ENCODE measurements around the gene LGALS14.
"Not testable (repeated sequence)": the region's sequence is repeated elsewhere in the genome, so short reads cannot be mapped to it uniquely, and the experiment has no call there.

Gene LGALS14

DNA sequence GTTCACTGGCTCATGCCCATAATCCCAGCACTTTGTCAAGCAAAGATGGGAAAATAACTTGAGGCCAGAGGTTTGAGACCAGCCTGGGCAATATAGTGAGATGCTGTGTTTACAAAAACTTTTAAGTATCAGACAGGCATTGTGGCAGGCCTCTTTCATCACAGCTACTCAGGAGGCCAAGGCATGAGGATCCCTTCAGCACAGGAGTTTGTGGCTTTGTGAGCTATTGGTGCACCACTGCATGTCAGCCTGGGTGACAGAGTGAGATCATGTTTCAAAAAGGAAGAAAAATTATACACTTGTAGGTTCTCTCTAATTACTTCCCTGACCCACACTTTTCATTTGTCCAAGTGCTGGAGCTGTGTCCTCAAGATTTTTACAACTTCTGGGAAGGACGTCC lies 11.5 kb upstream of the LGALS14 start:
- DNase-seq = no peak
- no peak overlapping the region for H3K27ac ChIP-seq (ENCODE audit: insufficient read depth, low read length, poor library complexity, severe bottlenecking)

DNA sequence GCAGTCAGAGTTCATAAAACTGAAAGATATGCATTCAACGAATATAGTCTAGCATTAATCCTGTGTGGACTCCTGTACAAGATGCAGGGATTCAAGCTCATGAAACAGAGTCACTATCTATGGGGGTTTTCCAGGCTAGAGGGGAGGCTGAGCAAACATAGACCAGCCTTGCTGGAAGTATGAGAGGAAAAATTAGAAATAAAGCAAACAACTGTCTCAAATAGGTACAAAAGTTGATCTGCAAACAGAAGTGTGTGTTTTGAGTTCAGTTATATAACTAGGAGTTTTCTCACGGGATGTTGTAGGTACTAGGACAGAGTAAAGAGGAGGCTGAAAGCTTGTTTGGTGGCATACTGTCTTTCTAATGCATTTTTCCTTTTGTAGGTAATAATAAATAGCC lies 8.5 kb upstream of the LGALS14 start:
- DNase-seq = no peak
- Histone ChIP-seq H3K4me1 (ENCODE audit: control insufficient read depth, insufficient read depth, low read length, poor library complexity, severe bottlenecking) (no peaks in the 10 kb centered on the region), H3K4me3 (ENCODE audit: insufficient read depth, low read depth, low read length, poor library complexity, severe bottlenecking) (no peak overlapping the region), H3K36me3 (ENCODE audit: control insufficient read depth, insufficient read depth, low read length) (no peaks in the 10 kb centered on the region), H3K27me3 (replicated peaks; ENCODE audit: control insufficient read depth, insufficient read depth, low read length, poor library complexity, severe bottlenecking) (no peaks in the 10 kb centered on the region), H3K27ac (ENCODE audit: insufficient read depth, low read length, poor library complexity, severe bottlenecking) (no peak overlapping the region), H3K9me3 (ENCODE audit: control insufficient read depth, low read length) (no peaks in the 10 kb centered on the region)

More for the DNA sequence above, 11.5 kb upstream of the LGALS14 start:
- H3K9me3 ChIP-seq (ENCODE audit: control insufficient read depth, low read length) = no peaks in the 10 kb centered on the region
- H3K4me3 ChIP-seq (ENCODE audit: insufficient read depth, low read depth, low read length, poor library complexity, severe bottlenecking) = no peak overlapping the region
- no peaks in the 10 kb centered on the region for H3K36me3 ChIP-seq (ENCODE audit: control insufficient read depth, insufficient read depth, low read length)
- no peaks in the 10 kb centered on the region for H3K4me1 ChIP-seq (ENCODE audit: control insufficient read depth, insufficient read depth, low read length, poor library complexity, severe bottlenecking)
- no peaks in the 10 kb centered on the region for H3K27me3 ChIP-seq (replicated peaks; ENCODE audit: control insufficient read depth, insufficient read depth, low read length, poor library complexity, severe bottlenecking)

DNA sequence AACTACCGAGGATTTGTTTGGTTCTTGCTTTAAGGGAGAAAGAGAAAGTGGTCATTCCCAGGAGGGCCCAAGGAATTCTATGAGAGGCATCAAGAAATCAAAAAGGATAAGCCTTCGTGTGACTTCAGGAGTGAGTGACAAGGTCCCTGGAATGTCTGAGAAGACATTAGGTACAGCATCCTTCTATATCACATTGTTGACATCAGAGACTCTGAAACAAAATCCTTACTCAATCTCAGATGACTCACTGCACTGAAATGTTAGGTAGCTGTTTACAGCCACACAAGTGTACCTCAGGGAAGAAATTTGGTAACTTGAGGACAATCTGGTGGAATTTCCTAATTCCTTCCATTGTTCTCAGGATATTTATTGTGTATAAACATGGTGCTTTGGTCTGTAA lies 7.9 kb upstream of the LGALS14 start:
- no peak overlapping the region for H3K27ac ChIP-seq (ENCODE audit: insufficient read depth, low read length, poor library complexity, severe bottlenecking)
- no peaks in the 10 kb centered on the region for H3K4me1 ChIP-seq (ENCODE audit: control insufficient read depth, insufficient read depth, low read length, poor library complexity, severe bottlenecking)
- no peaks in the 10 kb centered on the region for H3K9me3 ChIP-seq (ENCODE audit: control insufficient read depth, low read length)
- H3K4me3 ChIP-seq (ENCODE audit: insufficient read depth, low read depth, low read length, poor library complexity, severe bottlenecking) = no peak overlapping the region
- no peaks in the 10 kb centered on the region for H3K27me3 ChIP-seq (replicated peaks; ENCODE audit: control insufficient read depth, insufficient read depth, low read length, poor library complexity, severe bottlenecking)
- no peak for DNase-seq
- no peaks in the 10 kb centered on the region for H3K36me3 ChIP-seq (ENCODE audit: control insufficient read depth, insufficient read depth, low read length)

DNA sequence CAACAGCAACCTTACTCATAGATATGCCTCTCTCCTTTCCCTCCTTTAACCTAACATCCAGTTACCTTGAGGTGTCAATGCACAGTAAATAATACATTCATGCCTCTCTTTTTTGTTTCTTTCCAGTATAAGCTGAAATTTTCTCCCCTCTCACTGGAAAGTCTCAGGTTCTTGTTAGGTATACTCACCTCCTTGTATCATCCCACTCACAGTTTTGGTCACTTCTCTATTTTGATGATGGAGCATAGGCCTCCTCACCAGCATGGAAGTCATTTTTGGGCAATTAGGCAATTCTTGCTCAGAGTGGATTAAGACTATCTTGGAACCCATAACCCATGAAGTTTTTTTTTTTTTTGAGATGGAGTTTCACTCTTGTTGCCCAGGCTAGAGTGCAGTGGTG lies 5.7 kb upstream of the LGALS14 start:
- Histone ChIP-seq H3K27ac (ENCODE audit: insufficient read depth, low read length, poor library complexity, severe bottlenecking) (no peak overlapping the region), H3K4me3 (ENCODE audit: insufficient read depth, low read depth, low read length, poor library complexity, severe bottlenecking) (no peak overlapping the region), H3K36me3 (ENCODE audit: control insufficient read depth, insufficient read depth, low read length) (no peaks in the 10 kb centered on the region), H3K4me1 (ENCODE audit: control insufficient read depth, insufficient read depth, low read length, poor library complexity, severe bottlenecking) (no peaks in the 10 kb centered on the region), H3K9me3 (ENCODE audit: control insufficient read depth, low read length) (no peaks in the 10 kb centered on the region), H3K27me3 (replicated peaks; ENCODE audit: control insufficient read depth, insufficient read depth, low read length, poor library complexity, severe bottlenecking) (no peaks in the 10 kb centered on the region)
- no peak for DNase-seq

DNA sequence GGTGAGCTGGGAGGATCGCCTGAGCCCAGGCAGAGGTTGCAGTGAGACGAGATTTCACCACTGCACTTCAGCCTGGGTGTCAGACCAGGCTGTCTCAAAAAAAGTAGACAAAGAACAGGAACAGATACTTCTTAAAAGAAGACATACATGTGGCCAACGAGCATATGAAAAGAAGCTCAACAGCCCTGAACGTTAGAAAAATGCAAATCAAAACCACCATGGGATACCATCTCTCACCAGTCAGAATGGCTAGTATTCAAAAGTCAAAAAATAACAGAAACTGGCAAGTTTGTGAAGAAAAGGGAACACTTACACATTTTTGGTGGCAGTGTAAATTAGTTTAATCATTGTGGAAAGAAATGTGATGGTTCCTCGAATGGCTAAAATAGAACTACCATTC lies 3.0 kb upstream of the LGALS14 start:
- no peaks in the 10 kb centered on the region for H3K36me3 ChIP-seq (ENCODE audit: control insufficient read depth, insufficient read depth, low read length)
- DNase-seq = no peak
- H3K9me3 ChIP-seq (ENCODE audit: control insufficient read depth, low read length) = no peaks in the 10 kb centered on the region
- H3K4me1 ChIP-seq (ENCODE audit: control insufficient read depth, insufficient read depth, low read length, poor library complexity, severe bottlenecking) = peaks cover 9% of the 10 kb centered on the region
- H3K27me3 ChIP-seq (replicated peaks; ENCODE audit: control insufficient read depth, insufficient read depth, low read length, poor library complexity, severe bottlenecking) = no peaks in the 10 kb centered on the region
- no peak overlapping the region for H3K27ac ChIP-seq (ENCODE audit: insufficient read depth, low read length, poor library complexity, severe bottlenecking)
- H3K4me3 ChIP-seq (ENCODE audit: insufficient read depth, low read depth, low read length, poor library complexity, severe bottlenecking) = no peak overlapping the region

DNA sequence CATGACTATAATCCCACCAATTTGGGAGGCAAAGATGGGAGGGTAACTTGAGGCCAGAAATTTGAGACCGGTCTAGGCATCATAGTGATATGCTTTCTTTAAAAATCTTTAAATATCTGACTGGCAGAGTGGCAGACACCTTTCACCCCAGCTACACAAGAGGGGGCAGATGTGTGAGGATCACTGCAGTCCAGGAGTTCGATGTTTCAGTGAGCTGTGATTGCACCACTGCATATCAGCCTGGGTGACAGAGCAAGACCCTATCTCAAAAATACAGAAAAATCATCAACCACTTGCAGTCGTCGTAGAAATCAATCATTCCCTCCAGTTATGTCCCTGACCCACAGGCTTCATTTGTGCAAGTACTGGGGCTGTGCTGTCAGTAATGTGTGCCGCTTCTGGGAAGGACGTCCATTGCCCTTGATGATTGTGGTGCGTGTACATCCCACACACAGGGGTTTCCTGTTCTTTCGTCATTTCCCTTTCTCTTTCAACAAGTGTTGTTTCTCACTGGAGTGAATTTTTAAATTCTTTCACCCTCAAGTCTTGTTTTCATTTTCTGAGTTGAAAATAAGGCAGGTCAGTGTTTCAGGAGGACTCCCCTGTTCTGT lies 1.4 kb downstream of the LGALS14 start:
- no peak overlapping the region for H3K4me3 ChIP-seq (ENCODE audit: insufficient read depth, low read depth, low read length, poor library complexity, severe bottlenecking)
- no peaks in the 10 kb centered on the region for H3K36me3 ChIP-seq (ENCODE audit: control insufficient read depth, insufficient read depth, low read length)
- no peaks in the 10 kb centered on the region for H3K9me3 ChIP-seq (ENCODE audit: control insufficient read depth, low read length)
- no peak overlapping the region for H3K27ac ChIP-seq (ENCODE audit: insufficient read depth, low read length, poor library complexity, severe bottlenecking)
- H3K27me3 ChIP-seq (replicated peaks; ENCODE audit: control insufficient read depth, insufficient read depth, low read length, poor library complexity, severe bottlenecking) = no peaks in the 10 kb centered on the region
- H3K4me1 ChIP-seq (ENCODE audit: control insufficient read depth, insufficient read depth, low read length, poor library complexity, severe bottlenecking) = peaks cover 13% of the 10 kb centered on the region
- DNase-seq = no peak

DNA sequence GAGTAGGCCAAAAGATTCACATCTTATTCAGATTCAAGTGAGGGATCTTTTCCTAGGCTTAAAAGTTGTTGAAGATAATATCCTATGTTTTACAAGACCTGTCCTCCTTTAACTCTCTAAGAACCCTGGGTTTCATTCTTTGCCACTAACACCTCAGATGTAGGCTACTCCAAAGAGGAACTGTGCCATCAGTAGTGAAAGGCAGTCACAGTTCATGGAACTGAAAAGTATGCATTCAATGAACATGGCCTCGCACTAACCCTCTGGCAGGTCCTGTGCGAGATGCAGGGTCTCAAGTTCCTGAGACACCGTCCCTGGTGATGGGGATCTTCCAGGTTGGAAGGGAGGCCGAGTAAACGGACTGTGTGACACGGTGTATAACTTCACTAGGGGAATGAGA lies 4.3 kb downstream of the LGALS14 start:
- H3K4me1 ChIP-seq (ENCODE audit: control insufficient read depth, insufficient read depth, low read length, poor library complexity, severe bottlenecking) = peaks cover 13% of the 10 kb centered on the region
- no peak overlapping the region for H3K27ac ChIP-seq (ENCODE audit: insufficient read depth, low read length, poor library complexity, severe bottlenecking)
- no peak overlapping the region for H3K4me3 ChIP-seq (ENCODE audit: insufficient read depth, low read depth, low read length, poor library complexity, severe bottlenecking)
- H3K36me3 ChIP-seq (ENCODE audit: control insufficient read depth, insufficient read depth, low read length) = no peaks in the 10 kb centered on the region
- H3K9me3 ChIP-seq (ENCODE audit: control insufficient read depth, low read length) = no peaks in the 10 kb centered on the region
- no peaks in the 10 kb centered on the region for H3K27me3 ChIP-seq (replicated peaks; ENCODE audit: control insufficient read depth, insufficient read depth, low read length, poor library complexity, severe bottlenecking)
- DNase-seq = no peak

DNA sequence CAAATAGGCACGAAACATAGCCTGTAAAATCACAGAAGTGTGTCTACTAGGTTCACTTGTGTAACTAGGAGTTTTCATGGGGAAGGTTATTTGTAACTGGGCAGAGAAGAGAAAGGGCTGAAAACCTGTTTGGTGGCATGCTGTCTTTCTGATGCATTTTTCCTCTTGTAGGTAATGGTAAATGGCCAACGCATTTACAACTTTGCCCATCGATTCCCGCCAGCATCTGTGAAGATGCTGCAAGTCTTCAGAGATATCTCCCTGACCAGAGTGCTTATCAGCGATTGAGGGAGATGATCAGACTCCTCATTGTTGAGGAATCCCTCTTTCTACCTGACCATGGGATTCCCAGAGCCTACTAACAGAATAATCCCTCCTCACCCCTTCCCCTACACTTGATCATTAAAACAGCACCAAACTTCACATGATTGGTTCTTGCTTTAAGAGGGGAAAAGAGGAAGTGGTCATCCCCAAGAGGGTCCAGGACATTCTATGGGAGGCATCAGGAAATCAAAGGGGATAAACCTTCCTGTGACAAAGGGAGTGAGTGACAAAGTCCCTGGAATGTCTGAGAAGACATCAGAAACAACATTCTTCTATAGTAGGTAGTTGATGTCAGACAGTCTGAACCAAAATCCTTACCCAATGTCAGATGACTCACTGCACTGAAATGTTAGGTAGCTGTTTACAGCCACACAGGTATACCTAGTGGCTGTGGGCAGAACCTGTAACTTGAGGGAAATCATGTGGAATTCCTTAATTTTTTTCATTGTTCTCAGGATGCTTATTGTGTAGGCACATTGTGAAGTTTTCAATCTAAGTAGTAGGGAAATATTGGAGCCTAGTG lies 5.0 kb downstream of the LGALS14 start:
- Histone ChIP-seq H3K9me3 (ENCODE audit: control insufficient read depth, low read length) (no peaks in the 10 kb centered on the region), H3K36me3 (ENCODE audit: control insufficient read depth, insufficient read depth, low read length) (no peaks in the 10 kb centered on the region), H3K4me3 (ENCODE audit: insufficient read depth, low read depth, low read length, poor library complexity, severe bottlenecking) (no peak overlapping the region), H3K27me3 (replicated peaks; ENCODE audit: control insufficient read depth, insufficient read depth, low read length, poor library complexity, severe bottlenecking) (no peaks in the 10 kb centered on the region), H3K4me1 (ENCODE audit: control insufficient read depth, insufficient read depth, low read length, poor library complexity, severe bottlenecking) (peaks cover 13% of the 10 kb centered on the region), H3K27ac (ENCODE audit: insufficient read depth, low read length, poor library complexity, severe bottlenecking) (no peak overlapping the region)
- no peak for DNase-seq

DNA sequence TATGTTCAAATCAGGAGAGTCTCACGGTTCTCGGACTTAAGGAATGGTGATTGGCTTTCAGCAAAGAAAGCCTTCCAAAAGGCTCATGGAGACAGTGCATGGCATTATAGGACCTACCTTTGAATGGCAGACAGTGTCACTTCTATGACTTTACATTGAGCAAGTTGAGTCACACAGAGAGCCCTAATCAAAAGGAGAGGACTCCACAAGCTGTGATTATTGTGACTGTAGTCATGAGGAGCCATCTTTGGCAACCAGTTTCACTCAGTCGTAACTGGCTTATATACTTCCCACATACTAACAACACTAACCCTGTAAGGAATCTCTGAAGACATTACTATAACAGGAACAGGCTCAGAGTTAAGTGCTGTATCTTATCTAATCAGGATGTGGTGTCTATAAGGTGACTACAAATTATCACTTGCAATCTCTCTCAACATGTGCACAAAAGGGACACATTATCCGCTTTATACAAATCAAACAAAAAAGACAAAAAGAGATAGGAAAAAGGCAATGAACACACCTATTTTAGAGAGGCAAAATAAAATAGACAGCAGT lies 6.1 kb downstream of the LGALS14 start:
- DNase-seq = no peak
- no peaks in the 10 kb centered on the region for H3K36me3 ChIP-seq (ENCODE audit: control insufficient read depth, insufficient read depth, low read length)
- H3K9me3 ChIP-seq (ENCODE audit: control insufficient read depth, low read length) = no peaks in the 10 kb centered on the region
- no peaks in the 10 kb centered on the region for H3K27me3 ChIP-seq (replicated peaks; ENCODE audit: control insufficient read depth, insufficient read depth, low read length, poor library complexity, severe bottlenecking)
- no peak overlapping the region for H3K27ac ChIP-seq (ENCODE audit: insufficient read depth, low read length, poor library complexity, severe bottlenecking)
- H3K4me1 ChIP-seq (ENCODE audit: control insufficient read depth, insufficient read depth, low read length, poor library complexity, severe bottlenecking) = peaks cover 13% of the 10 kb centered on the region
- no peak overlapping the region for H3K4me3 ChIP-seq (ENCODE audit: insufficient read depth, low read depth, low read length, poor library complexity, severe bottlenecking)

DNA sequence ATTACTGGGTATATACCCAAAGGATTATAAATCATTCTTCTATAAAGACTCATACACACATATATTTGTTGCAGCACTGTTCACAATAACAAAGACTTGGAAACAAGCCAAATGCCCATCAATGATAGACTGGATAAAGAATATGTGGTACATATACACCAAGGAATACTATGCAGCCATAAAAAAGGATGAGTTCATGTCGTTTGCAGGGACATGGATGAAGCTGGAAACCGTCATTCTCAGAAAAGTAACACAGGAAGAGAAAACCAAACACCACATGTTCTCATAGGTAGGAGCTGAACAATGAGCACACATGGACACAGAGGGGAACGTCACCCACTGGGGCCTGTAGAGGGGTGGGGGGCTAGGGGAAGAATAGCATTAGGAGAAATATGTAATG lies 15.9 kb downstream of the LGALS14 start:
- not testable (repeated sequence) for H3K4me3 ChIP-seq (ENCODE audit: insufficient read depth, low read depth, low read length, poor library complexity, severe bottlenecking); DNase-seq; H3K36me3 ChIP-seq (ENCODE audit: control insufficient read depth, insufficient read depth, low read length); H3K27me3 ChIP-seq (replicated peaks; ENCODE audit: control insufficient read depth, insufficient read depth, low read length, poor library complexity, severe bottlenecking); H3K27ac ChIP-seq (ENCODE audit: insufficient read depth, low read length, poor library complexity, severe bottlenecking); H3K4me1 ChIP-seq (ENCODE audit: control insufficient read depth, insufficient read depth, low read length, poor library complexity, severe bottlenecking); H3K9me3 ChIP-seq (ENCODE audit: control insufficient read depth, low read length)

Data from effector memory CD4-positive, alpha-beta T cell (primary cell).